GM12873 (cell line): ENCODE data around the gene NCAN.

Experiments
- CTCF ChIP-seq: IDR thresholded peaks from 2 replicates; pipeline ENCODE4 v1.5.1; 2012; ENCODE audit warnings: low read depth, mild to moderate bottlenecking, moderate library complexity, low read length, control low read depth; ENCODE audit not compliant: insufficient read depth; ENCODE audit errors: missing control alignments

The NCAN gene

GRCh38 chr19:19269952-19270694, 58.4 kb downstream of the NCAN start:
- no peak for TF ChIP-seq CTCF

- TF ChIP-seq CTCF, result no peak
Observed at GRCh38 chr19:19270749-19271571, 59.2 kb downstream of the NCAN start.

GRCh38 chr19:19271828-19272599, 60.3 kb downstream of the NCAN start:
- no peak for TF ChIP-seq CTCF

- no peak for TF ChIP-seq CTCF
Observed at GRCh38 chr19:19274146-19274545, 62.4 kb downstream of the NCAN start.

- no peak for TF ChIP-seq CTCF
Observed at GRCh38 chr19:19274716-19275565, 63.2 kb downstream of the NCAN start.

- TF ChIP-seq CTCF, result no peak
Observed at GRCh38 chr19:19276386-19276785, 64.6 kb downstream of the NCAN start.
